Caco-2 (cell line): ENCODE results near the gene GALNTL6. TPM values are rescaled to one million over a fixed set of nuclear protein-coding genes. Genes with fewer than 3 reads are reported as not detected.

Source experiments
- BruUV-seq: library from RNA; stranded (reverse); fragments of 400-500 nt; replicated peaks from 2 replicates; lab custom pipeline; 2021; lab: Mats Ljungman, UMichigan
- CTCF ChIA-PET: fragments of 300-600 bp; sonication (Branson Sonifier 250); formaldehyde crosslinking; loops from one replicate; lab custom pipeline; 2022; ENCODE audit warnings: antibody characterized with exemption; lab: Charles Lee
- POLR2A ChIA-PET: fragments of 300-600 bp; sonication (Branson Sonifier 250); formaldehyde crosslinking; loops from one replicate; lab custom pipeline; 2022; ENCODE audit warnings: antibody characterized with exemption; lab: Charles Lee
- DNase-seq, 2 experiments: peaks; one replicate each; pipeline versions ENCODE4 v3.0.0 to v3.0.0-alpha.2; 2020 to 2022
- H3K27me3 ChIP-seq: replicated peaks from 2 replicates; pipeline ENCODE4 v1.6.0; 2011; ENCODE audit warnings: low read length; ENCODE audit not compliant: control insufficient read depth, insufficient read depth
- H3K36me3 ChIP-seq: 2 replicates; pipeline ENCODE4 v1.5.1; 2011; ENCODE audit warnings: low read length; ENCODE audit not compliant: control insufficient read depth, insufficient read depth
- H3K4me1 ChIP-seq: fragments of 250-450 bp; sonication (Bioruptor Pico); 2 replicates; pipeline ENCODE4 v1.5.1; 2020; ENCODE audit warnings: mild to moderate bottlenecking
- H3K4me3 ChIP-seq: 2 replicates; pipeline ENCODE4 v1.5.1; 2011; ENCODE audit warnings: low read depth, mild to moderate bottlenecking, control low read depth, low read length
- H3K9me3 ChIP-seq: fragments of 250-450 bp; sonication (Bioruptor Pico); 2 replicates; pipeline ENCODE4 v1.5.1; 2020; ENCODE audit warnings: mild to moderate bottlenecking, moderate library complexity
- H3K27ac Mint-ChIP-seq: one replicate; pipeline ENCODE4 v1.8.0; 2022; ENCODE audit warnings: mixed read lengths; ENCODE audit not compliant: unreplicated experiment
- H3K27me3 Mint-ChIP-seq: one replicate; pipeline ENCODE4 v1.8.0; 2022; ENCODE audit warnings: mixed read lengths; ENCODE audit not compliant: insufficient read depth, unreplicated experiment
- H3K36me3 Mint-ChIP-seq: one replicate; pipeline ENCODE4 v1.8.0; 2022; ENCODE audit warnings: mild to moderate bottlenecking, mixed read lengths; ENCODE audit not compliant: insufficient read depth, unreplicated experiment
- H3K4me1 Mint-ChIP-seq: one replicate; pipeline ENCODE4 v1.8.0; 2022; ENCODE audit warnings: low read depth, mixed read lengths; ENCODE audit not compliant: unreplicated experiment
- H3K4me3 Mint-ChIP-seq: one replicate; pipeline ENCODE4 v1.8.0; 2022; ENCODE audit warnings: mild to moderate bottlenecking, moderate library complexity, mixed read lengths; ENCODE audit not compliant: unreplicated experiment
- H3K9me3 Mint-ChIP-seq: one replicate; pipeline ENCODE4 v1.8.0; 2022; ENCODE audit warnings: mixed read lengths; ENCODE audit not compliant: unreplicated experiment
- CTCF ChIP-seq, 2 experiments: fragments of 200-600 bp in 1 of 2; IDR thresholded peaks; 1 replicate in 1 of 2; 2 replicates in 1 of 2; pipeline versions ENCODE4 v1.5.1 to v1.8.0; 2011 to 2022; ENCODE audit warnings: antibody characterized with exemption in 1 of 2, control low read depth in 1 of 2, inconsistent platforms in 1 of 2, low read depth in 1 of 2, low read length in 1 of 2, mild to moderate bottlenecking in 1 of 2, moderate library complexity in 1 of 2; ENCODE audit not compliant: insufficient read depth in 1 of 2, severe bottlenecking in 1 of 2, unreplicated experiment in 1 of 2
- intact Hi-C: fragments of 100-400 bp; cut with micrococcal nuclease; formaldehyde crosslinking; loops from one replicate; pipeline ENCODE4 v1.10.0; 2022; ENCODE audit not compliant: unreplicated experiment
- total RNA-seq: library from RNA; stranded (reverse); gene quantifications from 2 replicates; pipeline ENCODE4 v1.2.3, GENCODE V29; 2022

GALNTL6 gene
- total RNA-seq, 1 experiment from 2014 or later: not detected

GRCh38 chr4:172109466-172109865 is 296.3 kb downstream of the GALNTL6 start:
- no peaks in the 10 kb centered on the region for H3K36me3 ChIP-seq
- H3K4me3 ChIP-seq: no peak overlapping the region
- no TSS peak for BruUV-seq
- no peaks in the 10 kb centered on the region for H3K4me1 Mint-ChIP-seq
- no peaks in the 10 kb centered on the region for H3K36me3 Mint-ChIP-seq
- CTCF ChIA-PET: no interaction called here
- no peaks in the 10 kb centered on the region for H3K9me3 Mint-ChIP-seq
- H3K27me3 Mint-ChIP-seq: no peaks in the 10 kb centered on the region
- POLR2A ChIA-PET: no interaction called here
- no peak for TF ChIP-seq CTCF (IDR thresholded peaks at IDR 0.05; ENCODE audit: insufficient read depth in 1 of 2, low read depth in 1 of 2, low read length in 1 of 2, severe bottlenecking in 1 of 2, unreplicated experiment in 1 of 2)
- no peaks in the 10 kb centered on the region for H3K9me3 ChIP-seq
- H3K4me1 ChIP-seq: no peaks in the 10 kb centered on the region
- DNase-seq: no peak
- H3K4me3 Mint-ChIP-seq: no peak overlapping the region
- intact Hi-C loops: no loop called here
- H3K27me3 ChIP-seq: no peaks in the 10 kb centered on the region
- H3K27ac Mint-ChIP-seq: no peak overlapping the region

GRCh38 chr4:172124656-172125308 is 311.6 kb downstream of the GALNTL6 start:
- no peaks in the 10 kb centered on the region for H3K36me3 ChIP-seq
- BruUV-seq: no TSS peak
- no peak for TF ChIP-seq CTCF (IDR thresholded peaks at IDR 0.05; ENCODE audit: insufficient read depth in 1 of 2, low read depth in 1 of 2, low read length in 1 of 2, severe bottlenecking in 1 of 2, unreplicated experiment in 1 of 2)
- no peaks in the 10 kb centered on the region for H3K27me3 Mint-ChIP-seq
- H3K9me3 Mint-ChIP-seq: no peaks in the 10 kb centered on the region
- CTCF ChIA-PET: no interaction called here
- H3K27me3 ChIP-seq: no peaks in the 10 kb centered on the region
- no peaks in the 10 kb centered on the region for H3K9me3 ChIP-seq
- no peak overlapping the region for H3K4me3 ChIP-seq
- DNase-seq: no peak
- no peak overlapping the region for H3K4me3 Mint-ChIP-seq
- H3K4me1 ChIP-seq: no peaks in the 10 kb centered on the region
- intact Hi-C loops: no loop called here
- POLR2A ChIA-PET: no interaction called here
- no peaks in the 10 kb centered on the region for H3K4me1 Mint-ChIP-seq
- no peaks in the 10 kb centered on the region for H3K36me3 Mint-ChIP-seq
- H3K27ac Mint-ChIP-seq: no peak overlapping the region

DNA sequence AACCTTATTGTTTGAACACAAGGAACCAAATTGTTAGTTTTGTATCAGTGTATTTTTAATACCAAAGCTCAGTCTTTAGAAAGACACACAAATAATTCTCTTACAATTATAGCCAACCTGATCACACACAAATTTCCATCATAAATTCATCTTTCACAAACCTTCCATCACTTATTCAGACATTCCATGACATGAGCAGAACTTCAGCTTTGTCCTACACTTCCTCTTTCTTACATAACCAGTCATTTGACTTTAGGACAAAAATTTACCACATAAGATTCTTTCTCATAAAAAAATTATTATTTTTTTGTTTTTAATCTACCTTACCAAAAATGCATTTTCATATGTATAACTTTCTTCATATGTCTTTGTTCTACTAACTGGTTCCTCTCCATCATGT is 312.2 kb downstream of the GALNTL6 start:
- Histone ChIP-seq H3K4me1 (no peaks in the 10 kb centered on the region), H3K36me3 (no peaks in the 10 kb centered on the region), H3K4me3 (no peak overlapping the region), H3K9me3 (no peaks in the 10 kb centered on the region), H3K27me3 (no peaks in the 10 kb centered on the region)
- no peak overlapping the region for H3K27ac Mint-ChIP-seq
- intact Hi-C loops: no loop called here
- no peaks in the 10 kb centered on the region for H3K36me3 Mint-ChIP-seq
- H3K4me1 Mint-ChIP-seq: no peaks in the 10 kb centered on the region
- CTCF ChIA-PET: no interaction called here
- BruUV-seq: no TSS peak
- H3K4me3 Mint-ChIP-seq: no peak overlapping the region
- POLR2A ChIA-PET: no interaction called here
- DNase-seq: no peak
- H3K27me3 Mint-ChIP-seq: no peaks in the 10 kb centered on the region
- TF ChIP-seq CTCF (IDR thresholded peaks at IDR 0.05; ENCODE audit: insufficient read depth in 1 of 2, low read depth in 1 of 2, low read length in 1 of 2, severe bottlenecking in 1 of 2, unreplicated experiment in 1 of 2): no peak
- H3K9me3 Mint-ChIP-seq: no peaks in the 10 kb centered on the region
